OCI-LY3 (cell line): ENCODE measurements around the gene PPP1R26.

Experiments
- H2AFZ ChIP-seq: fragments of 200-600, 300-600 bp; shearing (Covaris generic); 2 replicates; pipeline ENCODE4 v1.6.0; 2014; ENCODE audit warnings: antibody characterized with exemption, low read depth, low read length
- H3K27ac ChIP-seq: fragments of 200-600, 300-600 bp; sonication (generic); 2 replicates; pipeline ENCODE4 v1.5.1; 2014; ENCODE audit warnings: mild to moderate bottlenecking, low read length, moderate library complexity, mixed read lengths
- H3K27me3 ChIP-seq: fragments of 200-600, 300-600 bp; sonication (generic); 2 replicates; pipeline ENCODE4 v1.6.1; 2014; ENCODE audit warnings: low read depth, low read length, mixed read lengths
- H3K36me3 ChIP-seq: fragments of 200-600, 300-600 bp; sonication (generic); replicated peaks from 2 replicates; pipeline ENCODE3; 2014; ENCODE audit warnings: low read depth, low read length, mixed read lengths
- H3K4me1 ChIP-seq: fragments of 300-600, 200-600 bp; sonication (generic); 2 replicates; pipeline ENCODE4 v1.6.1; 2014; ENCODE audit warnings: low read length, mixed read lengths
- H3K4me2 ChIP-seq: fragments of 200-600, 300-600 bp; sonication (generic); 2 replicates; pipeline ENCODE4 v1.6.1; 2014; ENCODE audit warnings: low read length, mixed read lengths
- H3K4me3 ChIP-seq: fragments of 300-600, 200-600 bp; sonication (generic); 2 replicates; pipeline ENCODE4 v1.5.1; 2014; ENCODE audit warnings: antibody characterized with exemption, mild to moderate bottlenecking, low read length, moderate library complexity
- H3K79me2 ChIP-seq: fragments of 300-600, 200-600 bp; shearing (Covaris generic); 2 replicates; pipeline ENCODE4 v1.6.1; 2014; ENCODE audit warnings: mild to moderate bottlenecking, low read length, mixed read lengths
- H3K9ac ChIP-seq: fragments of 300-600, 200-600 bp; shearing (Covaris generic); 2 replicates; pipeline ENCODE4 v1.6.0; 2014; ENCODE audit warnings: mild to moderate bottlenecking, low read length, moderate library complexity
- H3K9me3 ChIP-seq: fragments of 200-600, 300-600 bp; shearing (Covaris generic); 2 replicates; pipeline ENCODE4 v1.6.1; 2014; ENCODE audit warnings: low read length, mixed read lengths; ENCODE audit not compliant: insufficient read depth
- H4K20me1 ChIP-seq: fragments of 200-600, 300-600 bp; sonication (generic); 2 replicates; pipeline ENCODE4 v1.6.1; 2016; ENCODE audit warnings: low read length, mixed read lengths; ENCODE audit not compliant: insufficient read depth
- EZH2phosphoT487 ChIP-seq: fragments of 200-600 bp; shearing (Covaris generic); IDR thresholded peaks from 2 replicates; pipeline ENCODE4 v1.6.1; 2018; ENCODE audit warnings: antibody characterized with exemption, mixed run types, low read depth
- TF ChIP-seq, protein P1 (sequence below): fragments of 200-600, 300-600 bp; sonication (generic); IDR thresholded peaks from 2 replicates; pipeline ENCODE4 v1.5.1; 2014; ENCODE audit warnings: antibody characterized with exemption, low read length, low read depth

PPP1R26 gene

DNA sequence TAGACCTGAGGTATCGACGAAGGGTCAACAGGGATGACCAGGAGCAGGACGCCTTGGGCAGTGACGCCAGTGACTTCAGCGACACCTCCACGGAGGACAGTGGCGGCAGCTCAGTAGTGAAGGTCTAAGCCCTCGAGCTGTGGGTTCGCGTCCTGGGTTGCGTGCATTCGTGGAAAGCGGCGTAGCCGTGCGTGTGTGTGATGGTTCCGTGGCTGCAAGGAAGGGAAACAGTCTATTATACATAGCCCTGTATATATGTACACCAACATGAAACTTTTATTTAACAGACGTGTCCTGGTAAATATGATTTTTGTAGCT is 8.4 kb downstream of the PPP1R26 start:
- H3K36me3 ChIP-seq, result no peaks in the 10 kb centered on the region
- H3K4me3 ChIP-seq, result no peak overlapping the region
- H3K9ac ChIP-seq, result no peak overlapping the region
- TF ChIP-seq, protein P1, sequence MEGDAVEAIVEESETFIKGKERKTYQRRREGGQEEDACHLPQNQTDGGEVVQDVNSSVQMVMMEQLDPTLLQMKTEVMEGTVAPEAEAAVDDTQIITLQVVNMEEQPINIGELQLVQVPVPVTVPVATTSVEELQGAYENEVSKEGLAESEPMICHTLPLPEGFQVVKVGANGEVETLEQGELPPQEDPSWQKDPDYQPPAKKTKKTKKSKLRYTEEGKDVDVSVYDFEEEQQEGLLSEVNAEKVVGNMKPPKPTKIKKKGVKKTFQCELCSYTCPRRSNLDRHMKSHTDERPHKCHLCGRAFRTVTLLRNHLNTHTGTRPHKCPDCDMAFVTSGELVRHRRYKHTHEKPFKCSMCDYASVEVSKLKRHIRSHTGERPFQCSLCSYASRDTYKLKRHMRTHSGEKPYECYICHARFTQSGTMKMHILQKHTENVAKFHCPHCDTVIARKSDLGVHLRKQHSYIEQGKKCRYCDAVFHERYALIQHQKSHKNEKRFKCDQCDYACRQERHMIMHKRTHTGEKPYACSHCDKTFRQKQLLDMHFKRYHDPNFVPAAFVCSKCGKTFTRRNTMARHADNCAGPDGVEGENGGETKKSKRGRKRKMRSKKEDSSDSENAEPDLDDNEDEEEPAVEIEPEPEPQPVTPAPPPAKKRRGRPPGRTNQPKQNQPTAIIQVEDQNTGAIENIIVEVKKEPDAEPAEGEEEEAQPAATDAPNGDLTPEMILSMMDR, result no peak
- no peak for TF ChIP-seq EZH2phosphoT487
- H2AFZ ChIP-seq, result no peak overlapping the region
- H3K27ac ChIP-seq, result no peak overlapping the region
- H3K79me2 ChIP-seq, result no peaks in the 10 kb centered on the region
- no peak overlapping the region for H3K4me2 ChIP-seq
- H4K20me1 ChIP-seq, result no peaks in the 10 kb centered on the region
- H3K9me3 ChIP-seq, result no peaks in the 10 kb centered on the region
- no peaks in the 10 kb centered on the region for H3K4me1 ChIP-seq
- H3K27me3 ChIP-seq, result no peaks in the 10 kb centered on the region

DNA sequence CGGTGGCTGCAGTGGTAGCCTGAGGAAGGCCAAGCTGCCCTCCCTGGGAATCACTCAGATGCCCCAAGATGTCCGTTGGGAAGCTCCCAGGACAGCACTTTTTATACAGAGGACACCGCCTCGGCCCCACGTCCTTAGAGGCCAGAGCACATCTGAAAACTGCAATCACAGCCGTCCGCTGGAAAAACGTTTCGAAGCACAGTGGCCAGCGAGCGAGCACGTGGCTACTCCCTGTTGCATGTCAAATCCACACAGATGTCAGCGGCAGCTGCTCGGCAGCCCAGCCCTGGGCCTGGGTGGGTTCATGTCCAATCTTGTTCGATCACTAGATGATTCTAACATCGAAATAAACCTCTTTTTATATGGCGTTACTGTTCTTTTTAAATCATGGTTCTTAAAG is 8.9 kb downstream of the PPP1R26 start:
- no peak overlapping the region for H2AFZ ChIP-seq
- H3K9me3 ChIP-seq, result no peaks in the 10 kb centered on the region
- H3K36me3 ChIP-seq, result no peaks in the 10 kb centered on the region
- no peak overlapping the region for H3K9ac ChIP-seq
- H3K79me2 ChIP-seq, result no peaks in the 10 kb centered on the region
- no peak overlapping the region for H3K4me3 ChIP-seq
- no peak overlapping the region for H3K27ac ChIP-seq
- TF ChIP-seq, protein P1, result no peak
- no peak for TF ChIP-seq EZH2phosphoT487
- H4K20me1 ChIP-seq, result no peaks in the 10 kb centered on the region
- no peaks in the 10 kb centered on the region for H3K4me1 ChIP-seq
- no peaks in the 10 kb centered on the region for H3K27me3 ChIP-seq
- no peak overlapping the region for H3K4me2 ChIP-seq

DNA sequence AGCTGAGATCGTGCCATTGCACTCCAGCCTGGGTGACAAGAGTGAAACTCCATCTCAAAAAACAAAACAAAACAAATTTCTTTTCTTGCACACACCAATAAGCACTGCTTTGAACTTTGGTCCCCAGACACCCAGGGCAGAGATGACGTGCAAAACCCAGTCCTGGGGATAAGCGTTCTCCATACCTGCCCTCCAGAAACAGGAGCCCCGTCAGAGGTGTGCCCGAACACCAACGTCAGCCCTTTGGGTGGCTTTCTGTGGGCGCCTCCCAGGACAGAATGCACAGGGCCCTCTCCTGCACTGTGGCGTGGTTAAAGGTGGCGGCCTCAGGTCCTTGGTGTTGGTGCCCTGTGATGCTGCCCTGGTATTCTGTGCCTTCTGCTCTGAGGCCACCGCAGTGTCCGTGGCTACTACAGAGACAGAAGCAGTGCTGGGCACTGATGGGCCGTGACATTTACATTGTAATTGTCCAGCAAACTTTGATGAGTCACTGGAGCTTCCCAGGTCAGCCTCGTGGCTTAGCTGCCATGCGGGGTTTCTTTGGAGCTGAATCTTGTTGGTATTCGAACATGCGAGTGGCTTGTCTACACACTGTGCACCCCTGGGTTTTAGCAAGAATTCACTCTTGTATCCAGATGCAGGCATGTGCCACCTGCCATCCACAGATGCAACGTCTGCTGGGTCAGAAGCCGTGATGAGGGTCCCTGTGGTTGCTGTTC is 9.8 kb downstream of the PPP1R26 start:
- Histone ChIP-seq H3K4me2 (no peak overlapping the region), H3K9me3 (no peaks in the 10 kb centered on the region), H3K36me3 (no peaks in the 10 kb centered on the region), H2AFZ (no peak overlapping the region), H3K4me3 (no peak overlapping the region), H3K9ac (no peak overlapping the region), H3K27ac (no peak overlapping the region), H3K27me3 (no peaks in the 10 kb centered on the region), H3K79me2 (no peaks in the 10 kb centered on the region), H4K20me1 (no peaks in the 10 kb centered on the region), H3K4me1 (no peaks in the 10 kb centered on the region)
- TF ChIP-seq, protein P1, result no peak
- no peak for TF ChIP-seq EZH2phosphoT487

DNA sequence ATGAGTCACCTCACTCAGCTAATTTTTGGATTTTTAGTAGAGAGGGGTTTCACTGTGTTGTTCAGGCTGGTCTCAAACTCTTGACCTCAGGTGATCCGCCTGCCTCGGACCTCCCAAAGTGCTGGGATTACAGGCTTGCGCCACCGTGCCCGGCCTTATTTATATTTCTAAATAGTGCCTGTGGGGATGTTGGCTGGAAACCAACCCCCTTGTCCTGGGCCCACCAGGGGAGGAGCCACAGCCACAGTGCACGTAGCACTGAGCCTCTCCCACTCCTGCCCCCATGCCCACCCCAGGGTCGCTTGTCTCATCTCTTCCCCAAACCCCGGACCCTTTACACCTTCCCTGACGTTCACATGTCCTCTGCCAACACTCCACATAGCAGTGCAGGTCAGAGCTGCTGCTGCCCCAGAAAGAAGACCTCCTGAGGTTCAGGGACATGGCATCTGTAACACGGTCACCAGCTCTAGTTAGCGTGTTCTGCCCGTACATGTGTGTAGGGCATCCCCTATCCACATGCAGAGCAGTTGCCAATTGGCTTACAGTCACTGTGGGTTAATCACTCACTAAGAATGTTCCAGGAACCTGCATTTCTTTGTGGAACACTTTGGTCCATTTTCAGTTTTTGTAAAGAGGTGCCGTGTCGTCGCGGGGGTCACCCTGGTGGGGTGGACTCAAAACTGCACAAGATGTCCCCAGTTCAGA is 10.7 kb downstream of the PPP1R26 start:
- no peak overlapping the region for H3K4me3 ChIP-seq
- H3K4me2 ChIP-seq, result no peak overlapping the region
- no peaks in the 10 kb centered on the region for H3K4me1 ChIP-seq
- no peaks in the 10 kb centered on the region for H3K79me2 ChIP-seq
- H3K9me3 ChIP-seq, result no peaks in the 10 kb centered on the region
- no peaks in the 10 kb centered on the region for H3K27me3 ChIP-seq
- TF ChIP-seq EZH2phosphoT487, result no peak
- TF ChIP-seq, protein P1, result no peak
- H3K27ac ChIP-seq, result no peak overlapping the region
- H3K9ac ChIP-seq, result no peak overlapping the region
- H3K36me3 ChIP-seq, result no peaks in the 10 kb centered on the region
- no peaks in the 10 kb centered on the region for H4K20me1 ChIP-seq
- H2AFZ ChIP-seq, result no peak overlapping the region
